Stimulated activated CD8-positive, alpha-beta memory T cell treated with anti-CD3 and anti-CD28 coated beads, Interleukin-12 subunit alpha, Interleukin-12 subunit beta, amount 100 ng/mL, for 4 hours (primary cell): Measurements from ENCODE around the gene CNTNAP2.

Experiments used
- DNase-seq: peaks from one replicate; pipeline ENCODE4 v3.0.0-alpha.2; 2020; ENCODE audit warnings: low read depth

Gene CNTNAP2

DNA sequence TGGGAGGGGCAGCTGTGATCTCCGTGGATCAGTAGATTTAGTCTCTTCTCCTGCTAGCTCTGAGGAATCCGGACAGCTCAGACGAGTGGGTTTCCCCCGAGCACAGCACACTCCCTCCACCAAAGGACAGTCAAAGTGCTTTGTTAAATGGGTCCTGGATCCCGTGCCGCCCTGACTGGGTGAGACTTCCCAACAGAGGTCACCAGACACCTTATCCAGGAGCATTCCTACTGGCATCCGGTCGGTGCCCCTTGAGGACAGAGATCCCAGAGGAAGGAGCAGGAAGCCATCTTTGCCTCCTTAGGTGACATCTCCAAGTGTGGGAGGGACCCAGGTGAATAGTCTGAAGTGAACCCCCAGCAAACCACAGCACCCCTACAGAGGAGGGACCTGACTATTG, 1148.9 kb downstream of the CNTNAP2 start:
- no peak for DNase-seq

DNA sequence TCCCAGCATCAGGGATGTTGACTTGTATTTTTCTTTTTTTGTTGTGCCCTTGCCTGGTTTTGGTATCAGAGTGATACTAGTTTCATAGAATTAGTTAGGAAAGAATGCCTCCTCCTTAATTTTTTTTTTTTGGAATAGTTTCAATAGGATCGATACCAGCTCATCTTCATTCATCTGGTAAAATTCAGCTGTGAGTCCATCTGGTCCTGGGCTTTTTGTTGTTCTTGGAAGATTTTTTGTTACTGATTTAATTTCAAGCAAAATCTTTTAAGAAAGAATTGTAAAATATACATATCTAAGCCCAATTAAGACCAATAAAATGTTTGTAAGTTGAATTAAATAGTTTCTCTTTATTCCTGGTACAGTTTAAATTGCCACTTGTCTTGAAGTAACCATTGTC, 1159.5 kb downstream of the CNTNAP2 start:
- DNase-seq: no peak

DNA sequence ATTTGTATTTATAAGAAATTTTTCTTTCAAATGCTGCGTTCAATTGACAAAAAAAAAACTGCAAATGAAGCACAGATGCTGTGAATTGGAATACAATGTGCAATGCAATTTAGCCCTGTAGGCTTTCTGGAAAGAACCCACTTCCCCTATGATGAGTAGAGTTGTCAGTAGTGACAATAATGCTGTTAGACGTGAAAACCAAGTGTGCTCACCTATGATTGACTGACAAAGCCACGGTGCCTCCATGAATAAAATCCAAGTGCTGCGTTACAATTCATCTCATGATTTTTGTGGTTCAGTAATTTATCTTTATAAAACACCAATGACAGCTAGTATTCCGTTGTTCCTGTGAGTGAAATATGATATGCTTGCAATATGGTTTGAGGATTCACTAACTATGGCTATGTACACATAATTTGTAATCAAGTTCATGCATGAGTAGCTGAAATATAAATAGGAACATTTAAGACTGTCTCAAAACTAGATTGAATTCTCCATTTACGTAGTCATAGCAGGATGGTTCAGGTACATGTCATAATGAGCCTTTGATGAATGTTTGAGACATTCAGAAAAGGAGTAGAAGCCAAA, 1160.3 kb downstream of the CNTNAP2 start:
- no peak for DNase-seq

DNA sequence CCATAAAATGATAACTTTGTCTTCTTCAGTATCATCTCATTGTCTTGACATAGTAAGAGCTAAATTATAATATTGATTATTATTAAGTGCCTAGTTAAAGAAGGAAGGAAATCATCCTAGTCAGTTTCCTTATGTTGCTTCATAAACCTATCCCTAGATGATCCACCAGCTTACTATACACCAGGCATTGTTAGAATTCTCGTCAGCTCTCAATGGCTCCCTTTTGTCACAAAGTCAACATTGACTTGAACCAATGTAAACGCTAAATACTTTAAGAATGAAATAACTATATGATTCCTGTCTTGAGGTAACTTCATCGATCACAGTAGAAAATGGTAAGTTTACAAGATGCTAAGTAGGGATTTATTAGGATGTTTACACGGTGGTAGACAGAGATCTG, 1162.9 kb downstream of the CNTNAP2 start:
- no peak for DNase-seq

DNA sequence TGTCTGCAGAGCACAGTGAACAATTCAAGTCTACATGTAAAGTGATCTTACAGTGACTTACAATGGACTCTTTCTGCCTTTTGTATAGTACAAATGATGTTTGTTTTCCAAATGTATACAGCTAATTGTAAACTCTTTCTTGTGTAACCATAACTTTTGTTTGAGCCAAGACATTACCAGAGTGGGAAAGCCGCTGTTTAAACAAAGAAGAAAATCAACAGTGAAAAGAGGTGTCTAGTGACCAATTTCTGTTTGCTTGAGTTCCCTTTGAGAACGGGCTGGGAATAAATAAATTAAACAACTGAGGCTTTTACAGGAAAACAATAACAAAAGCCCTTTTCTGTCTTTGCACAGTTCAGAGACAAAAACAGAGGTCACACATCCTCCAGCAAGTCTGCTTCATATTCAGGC, 1163.4 kb downstream of the CNTNAP2 start:
- no peak for DNase-seq

DNA sequence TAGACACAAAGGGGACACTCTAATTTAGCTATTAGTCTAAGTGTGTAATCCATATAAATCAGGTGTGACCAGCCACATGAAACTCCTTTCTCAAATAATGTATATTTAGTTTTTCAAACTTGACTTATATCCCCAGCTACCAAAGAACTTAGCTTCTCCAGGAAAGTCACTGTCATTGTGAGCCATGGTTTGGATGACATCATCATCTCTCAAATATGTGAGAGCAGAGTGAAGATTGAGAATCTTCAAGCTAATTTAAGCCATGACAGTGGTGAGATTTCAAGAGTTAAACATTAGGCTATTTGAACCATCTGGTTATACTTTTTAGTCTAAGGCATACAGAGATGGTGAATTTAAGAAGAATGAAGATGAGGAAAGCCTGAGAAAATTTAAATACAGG, 1165.6 kb downstream of the CNTNAP2 start:
- DNase-seq: no peak

DNA sequence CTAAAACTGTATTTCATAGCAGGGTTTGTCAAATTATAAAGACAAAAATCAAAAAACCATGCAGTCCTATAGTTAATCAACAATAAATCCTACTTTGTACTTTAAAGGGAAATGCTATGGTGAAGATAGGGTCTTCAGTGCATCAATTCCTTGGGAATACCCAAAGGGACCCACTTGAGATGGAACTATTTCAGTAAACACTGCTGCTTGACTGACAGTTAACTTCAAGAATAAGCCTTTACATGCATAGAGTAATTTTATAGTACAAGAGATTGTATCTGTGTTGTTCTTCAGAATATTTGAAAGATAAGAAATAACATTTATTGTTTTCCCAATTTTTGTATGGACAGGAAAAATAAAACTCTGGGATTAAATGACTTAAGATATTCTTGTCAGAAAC, 1179.6 kb downstream of the CNTNAP2 start:
- DNase-seq: no peak

DNA sequence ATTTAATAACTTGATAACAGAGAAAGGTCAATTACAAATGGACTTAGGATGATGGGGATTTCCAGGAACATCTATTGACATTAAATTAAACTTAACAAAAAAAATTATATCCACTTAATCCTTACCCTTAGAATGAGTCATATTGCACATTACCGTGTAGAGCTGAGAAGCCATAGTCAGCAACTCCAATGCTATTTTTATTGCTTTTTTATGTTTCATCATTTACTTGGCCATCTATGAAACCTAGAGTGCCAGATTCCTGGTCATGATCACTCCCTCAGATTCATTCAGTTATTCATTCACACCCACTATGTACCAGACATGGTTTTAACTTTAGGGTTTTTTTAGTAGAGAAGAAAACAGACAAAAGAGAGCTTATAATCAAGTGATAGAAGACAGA, 1180.4 kb downstream of the CNTNAP2 start:
- no peak for DNase-seq

DNA sequence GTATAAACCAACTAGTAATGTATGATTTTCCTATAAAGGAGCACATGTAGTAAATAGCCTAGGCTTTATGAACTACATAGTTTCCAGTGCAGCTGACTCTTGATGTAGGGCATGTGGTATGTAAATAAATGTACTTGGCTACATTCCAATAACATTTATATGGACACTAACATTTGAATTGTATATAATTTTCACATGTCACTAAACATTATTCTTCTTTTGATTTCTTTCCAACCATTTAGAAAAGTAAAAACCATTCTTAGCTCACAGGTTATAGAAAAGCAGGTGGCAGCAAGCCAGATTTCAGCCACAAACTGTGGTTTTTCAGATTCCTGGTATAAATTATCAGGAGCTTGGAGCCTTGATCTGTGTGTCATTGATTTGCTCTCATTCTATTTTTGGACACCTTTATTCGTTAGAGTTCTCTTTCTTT, 1182.0 kb downstream of the CNTNAP2 start:
- DNase-seq: no peak

DNA sequence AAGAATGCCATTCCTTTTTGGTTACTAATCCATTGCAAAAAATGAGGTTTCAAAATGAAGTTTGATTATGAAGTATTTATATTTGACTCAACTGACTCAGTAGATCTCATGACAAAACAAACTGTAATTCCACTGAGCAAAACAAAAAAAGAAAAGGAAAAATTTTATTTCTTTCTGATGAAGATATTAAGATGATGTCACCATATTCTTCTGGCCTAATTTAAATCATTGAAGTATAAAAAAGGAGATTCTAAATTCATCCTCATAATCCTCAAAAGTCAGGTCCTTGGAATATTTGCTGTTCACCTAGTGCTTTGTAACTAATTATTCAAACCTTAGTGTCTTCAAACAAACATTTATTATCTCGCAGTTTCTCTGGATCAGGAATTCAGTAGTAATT, 1183.7 kb downstream of the CNTNAP2 start:
- no peak for DNase-seq

DNA sequence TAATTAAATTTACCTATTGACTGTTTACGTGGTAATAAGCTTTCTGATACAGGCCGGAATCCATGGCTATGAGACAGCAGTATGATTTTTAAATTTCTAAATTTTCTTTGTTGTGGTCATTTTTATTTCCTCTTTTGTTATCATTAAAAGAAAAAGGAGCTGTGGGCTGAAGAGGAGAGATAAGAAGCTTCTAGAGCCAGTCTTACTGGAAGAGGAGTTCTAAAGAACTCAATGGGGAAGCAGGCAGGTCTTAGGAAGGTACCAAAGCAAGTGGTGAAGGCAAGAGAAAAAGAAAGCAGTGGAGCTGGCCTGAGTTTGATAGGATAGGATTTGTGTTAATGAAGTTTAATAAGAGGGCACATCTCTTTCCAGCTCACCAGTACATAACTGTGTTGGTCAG, 1187.8 kb downstream of the CNTNAP2 start:
- no peak for DNase-seq

DNA sequence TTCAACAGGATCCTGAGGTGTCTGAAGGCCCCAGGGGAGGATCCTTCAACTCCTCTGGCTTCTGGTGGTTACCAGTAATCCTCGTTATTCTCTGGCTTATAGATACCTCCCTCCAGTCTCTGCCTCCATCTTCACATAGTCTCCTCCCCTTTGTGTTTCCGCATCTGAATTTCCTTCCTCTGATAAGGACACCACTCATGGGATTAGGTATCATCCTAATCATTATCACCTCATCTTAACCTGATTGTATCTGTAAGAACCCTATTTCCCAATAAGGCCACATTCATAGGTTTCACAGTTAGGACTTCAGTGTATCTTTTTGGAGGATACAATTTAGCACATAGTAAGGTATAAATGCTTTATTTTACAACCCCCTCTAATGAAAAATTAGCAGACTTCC, 1189.2 kb downstream of the CNTNAP2 start:
- DNase-seq: no peak

DNA sequence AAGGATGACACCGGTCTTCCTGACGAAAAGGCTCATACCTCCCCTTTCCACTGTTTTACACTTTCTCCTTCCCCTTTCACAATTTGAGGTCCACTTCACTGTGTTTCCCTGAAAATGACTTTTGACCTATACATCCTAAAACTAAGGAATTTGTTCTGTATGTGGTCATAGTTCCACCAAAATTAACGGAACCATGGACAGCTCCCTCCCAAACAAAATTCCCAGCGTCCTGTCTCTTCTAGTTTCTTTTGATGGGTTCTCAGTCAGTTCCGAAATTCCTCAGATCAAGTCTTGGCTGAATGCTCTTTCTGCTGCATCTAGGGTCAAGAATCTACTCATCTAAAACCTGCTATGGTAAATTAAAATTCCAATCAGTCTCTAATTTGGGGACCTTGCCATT, 1191.9 kb downstream of the CNTNAP2 start:
- no peak for DNase-seq

DNA sequence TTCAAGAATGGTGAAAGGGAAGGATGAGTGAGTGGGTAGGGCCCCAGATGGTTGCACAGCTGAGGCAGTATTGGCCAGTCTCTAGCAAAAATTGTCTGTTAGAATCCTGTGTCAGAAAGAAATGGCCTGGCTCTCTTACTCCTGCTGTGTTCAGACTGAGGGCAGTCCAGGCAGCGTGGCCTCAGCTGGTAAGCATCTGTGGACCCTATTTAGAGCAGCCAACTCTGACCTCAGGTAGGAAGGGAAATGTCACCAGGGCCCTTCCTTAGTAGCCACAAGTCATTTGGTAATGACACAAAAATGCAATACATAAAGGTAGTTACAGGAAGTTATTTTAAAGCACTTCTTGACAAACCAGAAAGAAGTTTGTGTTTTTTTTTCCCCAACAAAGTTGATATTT, 1194.7 kb downstream of the CNTNAP2 start:
- DNase-seq: no peak

DNA sequence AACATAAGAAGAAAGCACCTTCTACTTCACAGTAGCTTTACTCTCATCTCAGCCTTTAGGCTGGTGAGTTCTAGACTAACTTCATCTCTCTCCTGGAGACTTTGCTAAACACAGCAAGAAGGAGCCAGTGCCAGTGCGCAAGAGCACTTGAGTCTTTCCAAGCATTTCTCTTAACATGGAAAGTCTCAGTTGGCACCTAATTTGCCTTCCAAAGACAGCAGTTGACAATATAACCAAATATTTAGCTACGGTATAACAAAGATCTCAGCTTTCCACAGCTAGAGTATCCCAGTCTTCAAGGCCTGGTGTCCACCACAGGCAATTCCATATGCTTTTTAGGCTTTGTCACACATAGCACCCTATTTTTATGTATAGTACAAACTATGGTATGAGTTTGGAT, 1204.9 kb downstream of the CNTNAP2 start:
- no peak for DNase-seq

DNA sequence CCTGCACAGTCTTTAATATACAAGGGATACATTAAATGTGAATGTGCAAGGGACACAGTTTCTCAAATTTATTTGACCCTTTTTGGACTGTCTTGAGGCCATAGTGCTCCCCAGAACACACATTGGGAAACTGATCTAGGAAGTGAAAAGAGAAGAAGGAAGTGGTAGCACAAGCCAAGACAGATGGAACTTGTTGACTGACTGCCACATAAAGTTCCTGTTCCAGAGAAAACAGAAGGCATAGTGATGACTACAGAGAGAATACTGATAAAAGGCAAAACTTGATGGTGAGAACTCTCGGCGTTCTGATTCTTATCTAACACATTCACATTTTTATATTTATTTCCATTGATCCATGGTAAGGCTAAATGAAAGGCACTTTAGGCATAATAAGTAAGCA, 1216.4 kb downstream of the CNTNAP2 start:
- DNase-seq: no peak

DNA sequence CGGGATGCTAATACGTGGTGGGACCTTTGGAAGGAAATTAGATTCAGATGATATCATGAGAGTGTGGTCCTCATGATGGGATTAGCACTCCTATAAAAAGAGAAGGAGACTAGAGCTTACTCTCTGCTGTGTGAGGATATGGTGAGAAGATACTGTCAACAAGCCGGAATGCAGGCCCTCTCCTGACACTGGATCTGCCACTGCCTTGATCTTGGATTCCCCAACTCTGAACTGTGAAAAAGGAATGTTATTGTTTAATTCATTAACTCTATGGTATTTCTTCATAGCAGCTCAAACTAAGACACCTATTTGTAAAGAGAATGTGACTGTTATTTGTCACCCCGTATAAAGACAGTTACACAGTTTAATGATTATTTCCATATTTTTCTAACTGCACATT, 1246.5 kb downstream of the CNTNAP2 start:
- no peak for DNase-seq

DNA sequence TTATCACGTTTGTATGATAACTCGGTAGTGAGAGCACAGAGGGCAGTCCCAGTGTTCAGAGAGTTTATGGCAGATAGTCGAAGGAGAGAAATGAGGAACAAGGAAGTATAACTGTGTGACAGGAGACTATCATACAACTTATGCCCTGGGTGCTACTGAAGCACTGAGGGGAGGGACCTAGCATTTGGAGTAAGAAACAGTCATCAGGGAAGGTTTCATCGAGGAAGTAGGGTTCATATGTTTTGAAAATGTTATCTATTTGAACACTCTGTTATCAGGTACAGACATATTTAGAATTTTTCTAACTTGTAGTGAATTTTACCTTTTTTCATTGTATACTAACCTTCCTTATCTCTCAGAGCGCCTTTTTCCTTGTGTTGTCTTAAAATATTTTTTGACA, 1259.6 kb downstream of the CNTNAP2 start:
- DNase-seq: no peak

DNA sequence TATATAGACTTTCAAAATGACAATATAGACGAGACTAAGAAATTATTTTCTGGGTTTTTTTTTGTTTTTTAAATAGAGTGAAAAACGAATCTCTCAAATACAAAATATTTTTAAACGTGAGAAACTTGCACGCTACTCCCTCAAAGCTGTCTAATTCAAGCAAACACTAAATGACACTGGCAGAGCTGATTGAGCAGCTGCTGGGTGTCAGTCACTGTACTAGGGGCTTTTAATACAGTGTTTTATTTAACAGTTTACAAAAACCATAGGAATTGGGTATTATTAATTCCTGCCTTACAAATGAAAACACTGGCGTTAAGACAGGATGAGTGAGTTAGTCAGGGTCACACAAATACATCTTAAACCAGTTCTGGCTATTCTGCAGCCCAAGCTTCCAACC, 1264.3 kb downstream of the CNTNAP2 start:
- DNase-seq: no peak

DNA sequence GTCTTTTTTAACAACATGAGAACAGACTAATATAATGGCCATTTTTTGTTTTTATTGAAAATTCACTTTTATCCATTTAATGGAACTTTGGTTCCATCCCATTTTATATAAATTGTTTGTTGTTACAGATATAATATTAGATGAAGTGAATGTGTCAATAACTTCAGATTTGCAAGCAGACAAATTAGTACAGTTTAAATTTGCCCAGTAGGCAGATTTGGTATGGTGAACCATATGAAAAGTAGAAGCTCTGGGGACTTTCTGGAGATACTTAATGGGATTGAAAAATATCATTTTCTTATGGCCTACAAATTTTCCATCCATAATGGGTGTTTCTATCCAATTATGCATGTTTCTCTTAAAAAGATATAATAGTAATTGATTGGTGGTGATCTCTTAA, 1277.7 kb downstream of the CNTNAP2 start:
- no peak for DNase-seq

DNA sequence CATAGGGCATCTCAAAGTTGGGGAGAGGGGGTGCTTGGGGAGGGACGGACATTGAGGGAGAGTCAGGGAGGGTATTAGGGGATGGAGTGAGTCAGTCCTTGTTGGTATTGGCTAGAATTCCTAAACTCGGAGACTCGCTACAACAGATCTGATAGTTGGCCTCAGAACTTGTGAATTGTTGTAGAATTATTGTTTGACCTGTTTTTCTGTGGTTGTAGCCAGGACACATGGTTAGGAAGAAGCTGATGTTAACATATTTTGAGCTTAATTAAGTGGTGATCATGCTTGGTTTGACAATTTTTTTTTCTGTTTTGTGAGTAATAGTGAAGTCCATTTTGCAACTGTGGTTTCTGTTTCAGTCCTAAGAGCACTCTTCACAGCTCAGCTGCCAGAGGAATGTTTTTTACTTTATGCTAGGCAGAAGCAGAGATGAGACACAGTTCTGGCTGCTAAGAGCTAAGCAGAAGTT, 1283.7 kb downstream of the CNTNAP2 start:
- no peak for DNase-seq

DNA sequence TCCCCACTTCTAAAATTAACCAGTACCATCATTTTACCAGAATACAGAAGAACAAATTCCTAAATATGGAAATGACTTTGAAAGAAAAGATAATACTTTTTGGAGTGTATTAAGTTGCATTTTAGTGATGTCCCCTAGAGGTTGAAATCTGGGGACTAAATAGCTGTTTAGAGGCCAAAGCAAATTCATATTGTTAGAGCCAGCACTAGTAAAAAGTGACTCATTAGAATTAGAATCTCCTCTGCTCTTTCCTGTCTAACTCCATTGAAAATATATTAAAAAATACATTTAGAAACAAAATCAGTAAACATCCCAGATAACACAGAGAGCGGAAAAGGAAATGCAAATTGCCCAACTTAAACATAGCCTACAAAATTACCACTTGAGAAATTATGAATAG, 1284.3 kb downstream of the CNTNAP2 start:
- no peak for DNase-seq

DNA sequence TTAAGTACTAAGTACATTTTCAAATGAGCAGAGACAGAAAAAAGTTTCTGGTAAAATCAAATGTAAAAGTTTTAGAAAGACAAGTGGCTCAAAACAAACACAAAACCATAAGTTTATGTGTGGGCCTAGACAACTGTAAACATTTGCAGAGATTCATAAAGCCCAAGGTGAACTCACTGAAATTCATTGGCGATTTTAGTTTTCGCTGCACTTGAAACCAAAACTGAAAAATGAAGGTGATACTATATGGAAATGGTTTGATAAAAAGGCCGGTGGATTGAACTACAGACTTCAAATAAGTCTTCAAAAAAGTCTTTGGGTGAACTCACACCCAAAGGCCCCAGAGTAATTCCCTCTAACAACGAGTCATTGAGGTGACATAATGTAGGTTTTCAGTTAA, 1289.0 kb downstream of the CNTNAP2 start:
- DNase-seq: no peak

DNA sequence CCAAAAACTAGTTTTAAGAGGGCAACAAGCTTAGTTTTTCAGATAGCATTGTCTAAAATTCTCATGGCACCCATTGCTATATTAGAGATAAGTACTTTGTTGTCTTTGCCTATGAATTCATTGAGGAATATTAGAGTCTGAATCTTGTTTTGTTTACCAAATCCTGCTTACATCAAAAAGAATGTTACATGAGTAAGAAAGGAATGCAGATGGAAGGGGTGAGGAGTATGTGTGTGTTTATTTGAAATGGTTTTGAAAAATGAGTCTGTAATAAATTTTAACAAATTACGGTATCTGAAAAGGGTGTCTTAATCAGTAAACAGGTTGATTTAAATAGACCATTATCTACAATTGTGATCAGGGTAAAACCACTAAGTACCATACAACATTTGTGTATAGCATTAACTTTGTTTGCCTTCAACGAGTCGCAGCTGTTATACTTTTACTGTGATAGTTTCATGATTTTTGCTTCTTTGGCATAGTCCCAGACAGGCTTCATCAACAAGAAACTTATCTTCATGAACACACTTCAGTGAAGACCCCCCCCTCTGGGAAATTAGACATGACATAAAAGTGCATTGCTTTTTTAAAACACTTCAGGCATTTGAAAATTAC, 1290.0 kb downstream of the CNTNAP2 start:
- DNase-seq: no peak
